Liver (tissue), 9 donors: ENCODE measurements around the gene HARS2. TPM values are rescaled to one million over a fixed set of nuclear protein-coding genes. Genes with fewer than 3 reads are reported as not detected.
"Not testable (repeated sequence)": the region's sequence is repeated elsewhere in the genome, so short reads cannot be mapped to it uniquely, and the experiment has no call there.

Experiments
- DNase-seq: peaks from one replicate; pipeline ENCODE4 v3.0.0-alpha.2; 2017; ENCODE audit warnings: low spot score
- H3K27ac ChIP-seq, 2 donors: one replicate each; pipeline ENCODE4 v1.7.0; 2013; ENCODE audit warnings: inconsistent platforms in 2 of 2, low read length in 2 of 2, control low read depth in 1 of 2, low read depth in 1 of 2, mild to moderate bottlenecking in 1 of 2
- H3K27me3 ChIP-seq, 4 donors: one replicate each; pipeline versions ENCODE4 v1.6.1 to v1.7.0; 2013; ENCODE audit warnings: low read length in 3 of 4, inconsistent platforms in 1 of 4, mild to moderate bottlenecking in 1 of 4, moderate library complexity in 1 of 4; ENCODE audit not compliant: control insufficient read depth in 4 of 4, insufficient read depth in 4 of 4
- H3K36me3 ChIP-seq, 4 donors: one replicate each; pipeline versions ENCODE4 v1.6.1 to v1.7.0; 2013; ENCODE audit warnings: low read length in 3 of 4, mild to moderate bottlenecking in 3 of 4, low read depth in 1 of 4, moderate library complexity in 1 of 4; ENCODE audit not compliant: control insufficient read depth in 4 of 4, insufficient read depth in 3 of 4
- H3K4me1 ChIP-seq, 4 donors: one replicate each; pipeline versions ENCODE4 v1.6.1 to v1.7.0; 2013; ENCODE audit warnings: low read length in 3 of 4, mild to moderate bottlenecking in 3 of 4, moderate library complexity in 1 of 4; ENCODE audit not compliant: control insufficient read depth in 4 of 4, insufficient read depth in 4 of 4
- H3K4me3 ChIP-seq, 3 donors: one replicate each; pipeline versions ENCODE4 v1.6.1 to v1.7.0; 2013; ENCODE audit warnings: low read length in 3 of 3, control low read depth in 1 of 3, low read depth in 1 of 3, mild to moderate bottlenecking in 1 of 3
- H3K9ac ChIP-seq, 2 donors: one replicate each; pipeline ENCODE4 v1.7.0; 2013; ENCODE audit warnings: low read length in 2 of 2, mild to moderate bottlenecking in 2 of 2, moderate library complexity in 2 of 2, control low read depth in 1 of 2, low read depth in 1 of 2
- H3K9me3 ChIP-seq, 4 donors: one replicate each; pipeline versions ENCODE4 v1.6.1 to v1.7.0; 2013; ENCODE audit warnings: low read length in 3 of 4; ENCODE audit not compliant: control insufficient read depth in 4 of 4
- ATF3 ChIP-seq: IDR thresholded peaks from 2 replicates; pipeline ENCODE4 v1.6.1; 2016; ENCODE audit warnings: antibody characterized with exemption
- EGR1 ChIP-seq, 2 donors: IDR thresholded peaks; 2 replicates each; pipeline ENCODE4 v1.6.1; 2016 to 2018; ENCODE audit warnings: antibody characterized with exemption in 2 of 2, low read depth in 2 of 2
- FOXA1 ChIP-seq: IDR thresholded peaks from 2 replicates; pipeline ENCODE4 v1.6.1; 2016; ENCODE audit warnings: antibody characterized with exemption
- FOXA2 ChIP-seq: IDR thresholded peaks from 2 replicates; pipeline ENCODE4 v1.6.1; 2016; ENCODE audit warnings: antibody characterized with exemption
- GABPA ChIP-seq, 2 donors: IDR thresholded peaks in 1 of 2; conservative IDR thresholded peaks in 1 of 2; 2 replicates each; pipeline ENCODE4 v1.6.1; 2016; ENCODE audit warnings: antibody characterized with exemption in 2 of 2, mild to moderate bottlenecking in 1 of 2, moderate library complexity in 1 of 2
- HNF4A ChIP-seq, 2 donors: conservative IDR thresholded peaks; 2 replicates each; pipeline ENCODE4 v1.6.1; 2016; ENCODE audit warnings: antibody characterized with exemption in 2 of 2, mild to moderate bottlenecking in 2 of 2
- HNF4G ChIP-seq: IDR thresholded peaks from 2 replicates; pipeline ENCODE4 v1.6.1; 2016; ENCODE audit warnings: antibody characterized with exemption
- JUND ChIP-seq, 2 donors: IDR thresholded peaks; 2 replicates each; pipeline ENCODE4 v1.6.1; 2016; ENCODE audit warnings: antibody characterized with exemption in 2 of 2
- MAX ChIP-seq: IDR thresholded peaks from 2 replicates; pipeline ENCODE4 v1.6.1; 2016; ENCODE audit warnings: antibody characterized with exemption
- RAD21 ChIP-seq, 2 donors: IDR thresholded peaks; 2 replicates each; pipeline ENCODE4 v1.6.1; 2016; ENCODE audit warnings: antibody characterized with exemption in 2 of 2, mild to moderate bottlenecking in 2 of 2
- RXRA ChIP-seq, 2 donors: IDR thresholded peaks; 2 replicates each; pipeline ENCODE4 v1.6.1; 2017 to 2018; ENCODE audit warnings: antibody characterized with exemption in 2 of 2, mild to moderate bottlenecking in 1 of 2
- TAF1 ChIP-seq: conservative IDR thresholded peaks from 2 replicates; pipeline ENCODE4 v1.6.1; 2016; ENCODE audit warnings: antibody characterized with exemption, mild to moderate bottlenecking
- YY1 ChIP-seq: IDR thresholded peaks from 2 replicates; pipeline ENCODE4 v1.6.1; 2016; ENCODE audit warnings: antibody characterized with exemption, mild to moderate bottlenecking
- whole genome bisulfite sequencing: extraction: QIAGEN DNeasy Blood & Tissue Kit; methylation state at CpG from one replicate; pipeline ENCODE4 v1.1.7; 2013; 5-methylcytosine and 5-hydroxymethylcytosine counted together
- polyA plus RNA-seq, 2 donors: library from polyadenylated mRNA; stranded (reverse) in 1 of 2; unstranded in 1 of 2; fragments of 200-250 nt in 1 of 2; fragments of >200 nt in 1 of 2; fragmentation: Nextera tagmentation in 1 of 2; extraction: Ambion mirVana in 1 of 2; gene quantifications; one replicate each; pipeline versions ENCODE4 v1.2.1 to v1.2.3, GENCODE V29; 2013 to 2015
- total RNA-seq, 2 donors: library from RNA; depleted of rRNA; stranded (reverse); fragments of >200 nt; gene quantifications; one replicate each; pipeline ENCODE4 v1.2.3, GENCODE V29; 2014
- TF ChIP-seq, protein P1 (sequence below): IDR thresholded peaks from 2 replicates; pipeline ENCODE4 v1.6.1; 2016; ENCODE audit warnings: antibody characterized with exemption
- TF ChIP-seq, protein P2 (sequence below): fragments of 150-350 bp; IDR thresholded peaks from 2 replicates; pipeline ENCODE4 v1.5.1; 2017; ENCODE audit warnings: improper control_type of control experiment, low read depth, low read length; ENCODE audit not compliant: missing input control
- donor health status: healthy.
- donor health status: healthy.
- donor health status: healthy.
- donor health status: healthy.
- donor health status: healthy.

Gene HARS2
- total and polyA plus RNA-seq, 4 donors = 8.6 to 16.3 (median 10.8) TPM

DNA sequence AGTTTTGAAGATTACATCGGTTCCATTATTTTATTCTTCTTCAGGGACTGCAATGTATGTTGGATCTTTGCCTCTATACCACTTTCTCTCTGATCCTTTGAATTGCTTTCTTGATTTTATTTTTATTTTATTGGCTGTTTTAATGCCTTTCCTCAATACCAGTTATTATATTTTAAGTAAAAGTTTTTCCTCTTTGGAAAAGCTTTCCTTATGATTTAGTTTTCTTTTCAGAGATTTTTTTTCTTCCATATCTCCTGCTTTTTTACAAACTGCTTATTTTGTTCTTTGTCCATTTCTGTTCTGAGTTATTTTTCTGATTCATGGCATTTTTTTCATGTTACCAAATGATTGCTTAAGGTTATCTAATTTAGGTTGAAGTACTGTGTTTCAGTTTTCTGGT lies 20.5 kb downstream of the HARS2 start (continued):
- TF ChIP-seq ATF3 = no peak
- TF ChIP-seq GABPA (IDR thresholded peaks at IDR 0.05 in 1 of 2, conservative IDR thresholded peaks at IDR 0.05 in 1 of 2) = no peak
- TF ChIP-seq YY1 = no peak
- TF ChIP-seq FOXA1 = no peak
- TF ChIP-seq HNF4G = no peak

GRCh38 chr5:140713562-140714094 lies 22.4 kb downstream of the HARS2 start:
- WGBS = 84% methylated on average over 1 of the region's 1 CpG

GRCh38 chr5:140716238-140716637 lies 25.0 kb downstream of the HARS2 start:
- not testable (repeated sequence) for H3K27ac ChIP-seq, H3K4me1 ChIP-seq, DNase-seq, H3K36me3 ChIP-seq, H3K4me3 ChIP-seq, H3K9me3 ChIP-seq, H3K9ac ChIP-seq, H3K27me3 ChIP-seq
- 90% methylated on average over 2 of the region's 2 CpGs for WGBS

More at GRCh38 chr5:140713562-140714094, 22.4 kb downstream of the HARS2 start:
- no peak for TF ChIP-seq FOXA2
- TF ChIP-seq HNF4A (conservative IDR thresholded peaks at IDR 0.05) = no peak
- TF ChIP-seq RAD21 (IDR thresholded peaks at IDR 0.05) = no peak
- TF ChIP-seq FOXA1 = no peak
- no peak for TF ChIP-seq JUND (IDR thresholded peaks at IDR 0.05)
- TF ChIP-seq, protein P1, sequence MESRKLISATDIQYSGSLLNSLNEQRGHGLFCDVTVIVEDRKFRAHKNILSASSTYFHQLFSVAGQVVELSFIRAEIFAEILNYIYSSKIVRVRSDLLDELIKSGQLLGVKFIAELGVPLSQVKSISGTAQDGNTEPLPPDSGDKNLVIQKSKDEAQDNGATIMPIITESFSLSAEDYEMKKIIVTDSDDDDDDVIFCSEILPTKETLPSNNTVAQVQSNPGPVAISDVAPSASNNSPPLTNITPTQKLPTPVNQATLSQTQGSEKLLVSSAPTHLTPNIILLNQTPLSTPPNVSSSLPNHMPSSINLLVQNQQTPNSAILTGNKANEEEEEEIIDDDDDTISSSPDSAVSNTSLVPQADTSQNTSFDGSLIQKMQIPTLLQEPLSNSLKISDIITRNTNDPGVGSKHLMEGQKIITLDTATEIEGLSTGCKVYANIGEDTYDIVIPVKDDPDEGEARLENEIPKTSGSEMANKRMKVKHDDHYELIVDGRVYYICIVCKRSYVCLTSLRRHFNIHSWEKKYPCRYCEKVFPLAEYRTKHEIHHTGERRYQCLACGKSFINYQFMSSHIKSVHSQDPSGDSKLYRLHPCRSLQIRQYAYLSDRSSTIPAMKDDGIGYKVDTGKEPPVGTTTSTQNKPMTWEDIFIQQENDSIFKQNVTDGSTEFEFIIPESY = no peak
- no peak for TF ChIP-seq MAX
- TF ChIP-seq, protein P2, sequence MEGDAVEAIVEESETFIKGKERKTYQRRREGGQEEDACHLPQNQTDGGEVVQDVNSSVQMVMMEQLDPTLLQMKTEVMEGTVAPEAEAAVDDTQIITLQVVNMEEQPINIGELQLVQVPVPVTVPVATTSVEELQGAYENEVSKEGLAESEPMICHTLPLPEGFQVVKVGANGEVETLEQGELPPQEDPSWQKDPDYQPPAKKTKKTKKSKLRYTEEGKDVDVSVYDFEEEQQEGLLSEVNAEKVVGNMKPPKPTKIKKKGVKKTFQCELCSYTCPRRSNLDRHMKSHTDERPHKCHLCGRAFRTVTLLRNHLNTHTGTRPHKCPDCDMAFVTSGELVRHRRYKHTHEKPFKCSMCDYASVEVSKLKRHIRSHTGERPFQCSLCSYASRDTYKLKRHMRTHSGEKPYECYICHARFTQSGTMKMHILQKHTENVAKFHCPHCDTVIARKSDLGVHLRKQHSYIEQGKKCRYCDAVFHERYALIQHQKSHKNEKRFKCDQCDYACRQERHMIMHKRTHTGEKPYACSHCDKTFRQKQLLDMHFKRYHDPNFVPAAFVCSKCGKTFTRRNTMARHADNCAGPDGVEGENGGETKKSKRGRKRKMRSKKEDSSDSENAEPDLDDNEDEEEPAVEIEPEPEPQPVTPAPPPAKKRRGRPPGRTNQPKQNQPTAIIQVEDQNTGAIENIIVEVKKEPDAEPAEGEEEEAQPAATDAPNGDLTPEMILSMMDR = no peak
- TF ChIP-seq TAF1 = no peak
- no peak for TF ChIP-seq GABPA (IDR thresholded peaks at IDR 0.05 in 1 of 2, conservative IDR thresholded peaks at IDR 0.05 in 1 of 2)
- TF ChIP-seq EGR1 (IDR thresholded peaks at IDR 0.05; ENCODE audit: low read depth in 2 of 2) = no peak
- no peak for TF ChIP-seq HNF4G
- TF ChIP-seq RXRA (IDR thresholded peaks at IDR 0.05) = no peak
- Histone ChIP-seq H3K27ac (no peak overlapping the region), H3K36me3 (no peaks in the 10 kb centered on the region), H3K4me1 (peaks cover 0 to 5% (median 2%) of the 10 kb centered on the region in 4 donors), H3K9me3 (no peaks in the 10 kb centered on the region), H3K9ac (no peak overlapping the region), H3K27me3 (no peaks in the 10 kb centered on the region), H3K4me3 (no peak overlapping the region)
- DNase-seq = no peak
